Activated T-helper 1 cell treated with anti-CD3 and anti-CD28 coated beads, Interleukin-12 subunit alpha, Interleukin-12 subunit beta, Interleukin-2, Interleukin-4 antibody, amounts not matched to agents 30 ng/mL and 10 ng/mL and 1 ng/mL, durations not matched to agents 14 hours and 24 hours and 36 hours (primary cell): ENCODE results near the gene LAMC2. TPM values are rescaled to one million over a fixed set of nuclear protein-coding genes. Genes with fewer than 3 reads are reported as not detected.

Source experiments
- total RNA-seq: library from RNA; stranded (reverse); gene quantifications from 2 replicates; pipeline ENCODE4 v1.2.3, GENCODE V29; 2022

The LAMC2 gene
- total RNA-seq, 1 donor from 2014 or later, result 0.16 TPM

Other genes with a start within 250 kb of the LAMC2 start
- gene SHCBP1L, start 233.1 kb upstream of the LAMC2 start, total RNA-seq, result not detected in 2 replicates
- gene LAMC1, start 162.8 kb upstream of the LAMC2 start, total RNA-seq, result 0.44 and 0.49 TPM in 2 replicates
- gene NMNAT2, start 232.1 kb downstream of the LAMC2 start, total RNA-seq, result not detected in 2 replicates